Activated naive CD4-positive, alpha-beta T cell treated with anti-CD3 and anti-CD28 coated beads, Interleukin-2, amount 50 U/mL, for 16 hours (primary cell): ENCODE measurements around the gene UNC93B1.
A peak's percentile ranks its signal among the peaks of the same experiment; 100 is the strongest.
"Not testable (repeated sequence)": the region's sequence is repeated elsewhere in the genome, so short reads cannot be mapped to it uniquely, and the experiment has no call there.

Experiments
- DNase-seq: peaks from one replicate; pipeline ENCODE4 v3.0.0-alpha.2; 2020

Gene UNC93B1

GRCh38 chr11:67985302-67985701 lies 18.6 kb downstream of the UNC93B1 start:
- DNase-seq, result not testable (repeated sequence)

GRCh38 chr11:67983951-67984350 lies 19.9 kb downstream of the UNC93B1 start:
- DNase-seq, result no peak

GRCh38 chr11:67982255-67982857 lies 21.5 kb downstream of the UNC93B1 start:
- not testable (repeated sequence) for DNase-seq

- DNase-seq, result not testable (repeated sequence)
Measured at GRCh38 chr11:67981226-67981625, 22.7 kb downstream of the UNC93B1 start.

GRCh38 chr11:67978766-67979418 lies 25.0 kb downstream of the UNC93B1 start:
- not testable (repeated sequence) for DNase-seq

GRCh38 chr11:67974746-67975145 lies 29.2 kb downstream of the UNC93B1 start:
- not testable (repeated sequence) for DNase-seq

- DNase-seq, result not testable (repeated sequence)
Measured at GRCh38 chr11:67965830-67966348, 38.0 kb downstream of the UNC93B1 start.

GRCh38 chr11:67964746-67965145 lies 39.2 kb downstream of the UNC93B1 start:
- DNase-seq, result not testable (repeated sequence)

- not testable (repeated sequence) for DNase-seq
Measured at GRCh38 chr11:67963879-67964278, 40.0 kb downstream of the UNC93B1 start.

- DNase-seq, result not testable (repeated sequence)
Measured at GRCh38 chr11:67963217-67963616, 40.7 kb downstream of the UNC93B1 start.

- not testable (repeated sequence) for DNase-seq
Measured at GRCh38 chr11:67956236-67956635, 47.7 kb downstream of the UNC93B1 start.

- DNase-seq, result peak; percentile 78
Measured at GRCh38 chr11:67955461-67956007, 48.4 kb downstream of the UNC93B1 start.

GRCh38 chr11:67954971-67955370 lies 48.9 kb downstream of the UNC93B1 start:
- DNase-seq, result not testable (repeated sequence)

- not testable (repeated sequence) for DNase-seq
Measured at GRCh38 chr11:67954251-67954650, 49.6 kb downstream of the UNC93B1 start.

- DNase-seq, result not testable (repeated sequence)
Measured at GRCh38 chr11:67950705-67951104, 53.2 kb downstream of the UNC93B1 start.

- not testable (repeated sequence) for DNase-seq
Measured at GRCh38 chr11:67947785-67948184, 56.1 kb downstream of the UNC93B1 start.

- DNase-seq, result not testable (repeated sequence)
Measured at GRCh38 chr11:67946403-67946802, 57.5 kb downstream of the UNC93B1 start.

- not testable (repeated sequence) for DNase-seq
Measured at GRCh38 chr11:67943406-67943805, 60.5 kb downstream of the UNC93B1 start.
